Osteocyte (in vitro differentiated cells): Measurements from ENCODE around the gene CLRN3. TPM values are rescaled to one million over a fixed set of nuclear protein-coding genes. Genes with fewer than 3 reads are reported as not detected.

ENCODE experiments used
- DNase-seq: peaks from one replicate; pipeline ENCODE4 v3.0.0; 2021; ENCODE audit warnings: mixed read lengths; ENCODE audit not compliant: unreplicated experiment; ENCODE audit errors: extremely low spot score
- H3K27ac Mint-ChIP-seq: one replicate; pipeline ENCODE4 v1.8.0; 2021; ENCODE audit warnings: mild to moderate bottlenecking, mixed read lengths; ENCODE audit not compliant: unreplicated experiment
- H3K27me3 Mint-ChIP-seq: one replicate; pipeline ENCODE4 v1.8.0; 2021; ENCODE audit warnings: mixed read lengths; ENCODE audit not compliant: unreplicated experiment
- H3K36me3 Mint-ChIP-seq: one replicate; pipeline ENCODE4 v1.8.0; 2021; ENCODE audit warnings: mixed read lengths; ENCODE audit not compliant: unreplicated experiment
- H3K4me1 Mint-ChIP-seq: one replicate; pipeline ENCODE4 v1.8.0; 2021; ENCODE audit warnings: mixed read lengths; ENCODE audit not compliant: unreplicated experiment
- H3K4me3 Mint-ChIP-seq: one replicate; pipeline ENCODE4 v1.8.0; 2021; ENCODE audit warnings: mild to moderate bottlenecking, moderate library complexity, mixed read lengths; ENCODE audit not compliant: unreplicated experiment
- H3K9me3 Mint-ChIP-seq: one replicate; pipeline ENCODE4 v1.8.0; 2021; ENCODE audit warnings: mixed read lengths; ENCODE audit not compliant: unreplicated experiment
- total RNA-seq: library from RNA; stranded (reverse); gene quantifications from 2 replicates; pipeline ENCODE4 v1.2.1, GENCODE V29; 2021
- TF ChIP-seq, protein P1 (sequence below): fragments of 200-600 bp; sonication (generic); IDR thresholded peaks from 2 replicates; pipeline ENCODE4 v1.5.0; 2021; ENCODE audit warnings: antibody characterized with exemption, mild to moderate bottlenecking, moderate library complexity

CLRN3 gene
- total RNA-seq, 1 donor from 2014 or later, result not detected

DNA sequence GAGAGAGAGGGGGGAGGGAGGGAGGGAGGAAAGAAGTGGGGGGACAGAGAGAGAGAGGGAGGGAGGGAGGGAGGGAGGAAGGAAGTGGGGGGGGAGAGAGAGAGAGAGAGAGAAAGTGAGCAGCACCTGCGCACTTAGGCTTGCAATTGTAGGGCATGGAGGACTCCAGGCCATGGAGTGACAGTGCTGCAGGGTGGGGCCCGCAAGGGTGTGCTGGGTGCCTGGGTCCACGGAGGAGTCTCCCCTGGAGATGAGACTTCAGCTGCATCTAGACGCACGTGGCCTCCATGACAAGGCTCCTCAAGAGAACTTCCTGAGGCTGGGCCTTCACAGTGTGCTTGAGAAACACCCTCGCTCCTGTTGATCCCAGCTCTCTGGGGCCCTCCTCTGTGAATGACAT lies 44.5 kb downstream of the CLRN3 start:
- H3K36me3 Mint-ChIP-seq, result no peaks in the 10 kb centered on the region
- DNase-seq, result no peak
- TF ChIP-seq, protein P1, sequence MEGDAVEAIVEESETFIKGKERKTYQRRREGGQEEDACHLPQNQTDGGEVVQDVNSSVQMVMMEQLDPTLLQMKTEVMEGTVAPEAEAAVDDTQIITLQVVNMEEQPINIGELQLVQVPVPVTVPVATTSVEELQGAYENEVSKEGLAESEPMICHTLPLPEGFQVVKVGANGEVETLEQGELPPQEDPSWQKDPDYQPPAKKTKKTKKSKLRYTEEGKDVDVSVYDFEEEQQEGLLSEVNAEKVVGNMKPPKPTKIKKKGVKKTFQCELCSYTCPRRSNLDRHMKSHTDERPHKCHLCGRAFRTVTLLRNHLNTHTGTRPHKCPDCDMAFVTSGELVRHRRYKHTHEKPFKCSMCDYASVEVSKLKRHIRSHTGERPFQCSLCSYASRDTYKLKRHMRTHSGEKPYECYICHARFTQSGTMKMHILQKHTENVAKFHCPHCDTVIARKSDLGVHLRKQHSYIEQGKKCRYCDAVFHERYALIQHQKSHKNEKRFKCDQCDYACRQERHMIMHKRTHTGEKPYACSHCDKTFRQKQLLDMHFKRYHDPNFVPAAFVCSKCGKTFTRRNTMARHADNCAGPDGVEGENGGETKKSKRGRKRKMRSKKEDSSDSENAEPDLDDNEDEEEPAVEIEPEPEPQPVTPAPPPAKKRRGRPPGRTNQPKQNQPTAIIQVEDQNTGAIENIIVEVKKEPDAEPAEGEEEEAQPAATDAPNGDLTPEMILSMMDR, result no peak
- no peak overlapping the region for H3K4me3 Mint-ChIP-seq
- H3K27me3 Mint-ChIP-seq, result peaks cover 5% of the 10 kb centered on the region
- H3K9me3 Mint-ChIP-seq, result no peaks in the 10 kb centered on the region
- no peak overlapping the region for H3K27ac Mint-ChIP-seq
- H3K4me1 Mint-ChIP-seq, result no peaks in the 10 kb centered on the region

DNA sequence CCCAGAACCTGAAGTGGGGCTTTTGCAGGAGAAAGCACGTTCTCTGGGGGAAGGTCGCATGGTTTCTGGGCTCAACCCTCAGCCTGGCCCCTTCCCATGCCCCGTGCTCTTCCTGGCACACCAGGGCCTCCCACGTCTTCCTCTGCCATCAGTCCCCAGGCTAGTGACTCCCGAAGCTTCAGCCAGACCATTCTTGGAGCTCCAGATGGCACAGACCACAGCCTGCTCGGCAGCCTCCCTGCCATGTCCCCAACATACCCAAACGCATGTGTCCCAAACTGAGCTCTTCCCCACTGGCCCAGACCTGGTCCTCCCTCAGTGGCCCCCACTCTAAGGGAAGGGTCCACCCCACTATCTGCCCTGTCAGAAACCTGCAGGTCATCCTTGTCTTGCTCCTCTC lies 47.0 kb downstream of the CLRN3 start:
- TF ChIP-seq, protein P1, result no peak
- DNase-seq, result no peak
- no peak overlapping the region for H3K27ac Mint-ChIP-seq
- no peaks in the 10 kb centered on the region for H3K9me3 Mint-ChIP-seq
- H3K36me3 Mint-ChIP-seq, result no peaks in the 10 kb centered on the region
- H3K27me3 Mint-ChIP-seq, result peaks cover 2% of the 10 kb centered on the region
- H3K4me1 Mint-ChIP-seq, result no peaks in the 10 kb centered on the region
- H3K4me3 Mint-ChIP-seq, result no peak overlapping the region

DNA sequence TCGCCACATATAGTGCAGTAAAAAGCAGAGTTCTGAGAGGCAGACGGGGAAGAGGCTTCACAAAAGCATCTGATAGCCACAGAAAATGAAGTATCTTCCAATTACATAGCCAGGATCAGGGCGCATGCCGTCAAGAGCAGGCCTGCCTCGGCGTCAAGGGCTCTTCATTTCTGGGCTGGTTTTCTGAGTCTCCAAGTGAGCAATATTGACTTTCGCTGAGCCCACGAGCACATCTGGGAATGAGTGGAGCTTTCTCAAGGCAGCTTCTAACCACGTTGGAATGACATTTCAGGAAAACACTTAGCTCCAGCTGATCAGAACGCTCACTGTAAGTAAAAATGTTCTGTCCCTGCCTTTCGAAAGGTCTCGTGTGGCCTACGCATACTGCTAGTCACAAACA lies 51.9 kb downstream of the CLRN3 start:
- no peaks in the 10 kb centered on the region for H3K4me1 Mint-ChIP-seq
- DNase-seq, result no peak
- no peak overlapping the region for H3K4me3 Mint-ChIP-seq
- no peak overlapping the region for H3K27ac Mint-ChIP-seq
- H3K36me3 Mint-ChIP-seq, result no peaks in the 10 kb centered on the region
- TF ChIP-seq, protein P1, result no peak
- H3K27me3 Mint-ChIP-seq, result peaks cover 4% of the 10 kb centered on the region
- no peaks in the 10 kb centered on the region for H3K9me3 Mint-ChIP-seq

DNA sequence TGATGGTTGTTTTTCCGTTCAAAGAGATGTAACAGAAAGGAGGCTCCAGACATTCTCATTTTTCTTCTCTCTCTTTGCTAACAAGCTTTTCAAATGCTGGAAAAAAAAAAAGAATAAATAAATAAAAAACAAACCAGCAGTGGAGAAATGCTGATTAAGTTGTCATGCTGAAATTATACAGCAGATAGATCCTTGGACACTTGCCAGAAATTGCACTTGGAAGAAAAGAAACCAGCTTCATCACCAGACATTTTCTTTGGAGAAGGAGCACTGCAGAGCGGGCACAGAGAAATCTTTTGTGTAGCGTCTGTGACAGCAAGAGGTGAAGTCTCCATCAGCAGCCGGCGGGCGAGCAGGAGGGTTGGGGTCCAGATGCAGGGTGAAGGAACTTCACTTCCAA lies 55.8 kb downstream of the CLRN3 start:
- Mint-ChIP-seq H3K36me3 (no peaks in the 10 kb centered on the region), H3K9me3 (no peaks in the 10 kb centered on the region), H3K4me3 (no peak overlapping the region), H3K27ac (no peak overlapping the region), H3K27me3 (peaks cover 2% of the 10 kb centered on the region), H3K4me1 (no peaks in the 10 kb centered on the region)
- no peak for DNase-seq
- TF ChIP-seq, protein P1, result no peak

DNA sequence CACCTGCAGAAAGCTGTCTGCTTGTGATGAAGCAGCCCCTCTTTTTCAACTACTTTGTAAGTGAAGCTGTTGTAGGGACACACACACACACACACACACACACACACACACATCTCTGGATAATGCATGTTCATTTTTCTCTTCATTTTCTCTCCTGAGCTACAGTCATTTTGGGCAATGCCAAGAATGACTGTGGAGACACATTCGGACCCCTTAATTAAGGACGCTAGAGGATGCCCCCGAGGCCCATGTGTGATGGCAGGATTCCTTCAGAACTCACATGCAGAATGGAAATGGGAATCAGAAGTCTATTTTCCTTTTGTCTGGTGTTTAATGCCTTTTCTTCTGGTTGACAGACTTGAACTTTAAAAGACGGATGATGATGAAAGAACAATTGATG lies 56.6 kb downstream of the CLRN3 start:
- Mint-ChIP-seq H3K27me3 (peaks cover 2% of the 10 kb centered on the region), H3K27ac (no peak overlapping the region), H3K9me3 (no peaks in the 10 kb centered on the region), H3K4me3 (no peak overlapping the region), H3K4me1 (no peaks in the 10 kb centered on the region), H3K36me3 (no peaks in the 10 kb centered on the region)
- TF ChIP-seq, protein P1, result no peak
- no peak for DNase-seq
